GM12878 (cell line): ENCODE data around the gene COG4. TPM values are rescaled to one million over a fixed set of nuclear protein-coding genes. Genes with fewer than 3 reads are reported as not detected.

Experiments used
- ATAC-seq: fragments of 200-7000 bp; cut with Tn5 transposase; 3 replicates; pipeline ENCODE4 v1.9.1; 2020; ENCODE audit warnings: mild to moderate bottlenecking, moderate library complexity
- BruUV-seq: library from RNA; stranded (reverse); fragments of 400-500 nt; replicated peaks from 2 replicates; lab custom pipeline; 2021; lab: Mats Ljungman, UMichigan
- CTCF ChIA-PET: fragments of 300-600 bp; sonication (Branson Sonifier 250); formaldehyde crosslinking; extraction: SDS; loops from one replicate; lab custom pipeline; 2021; ENCODE audit warnings: inconsistent platforms; lab: Yijun Ruan, JAX
- POLR2A ChIA-PET: fragments of 350-600 bp; formaldehyde crosslinking; extraction: SDS; loops from one replicate; lab custom pipeline; 2021; ENCODE audit warnings: inconsistent platforms; lab: Charles Lee
- RAD21 ChIA-PET: fragments of 300-600 bp; sonication (Branson Sonifier 250); formaldehyde crosslinking; loops from one replicate; lab custom pipeline; 2023; ENCODE audit warnings: antibody characterized with exemption; ENCODE audit not compliant: unreplicated experiment; lab: Charles Lee
- SMC1A ChIA-PET: fragments of 300-600 bp; sonication (Branson Sonifier 250); formaldehyde crosslinking; loops from one replicate; lab custom pipeline; 2023; ENCODE audit not compliant: unreplicated experiment, uncharacterized antibody; lab: Charles Lee
- DNase-seq: peaks from one replicate; pipeline ENCODE4 v3.0.0-alpha.2; 2011; ENCODE audit warnings: low read depth, low spot score
- FAIRE-seq: peaks from 3 replicates; lab custom pipeline; 2011; peaks lifted over from hg19 to GRCh38; lab: Jason Lieb, UNC
- H2AFZ ChIP-seq: 2 replicates; pipeline ENCODE4 v1.6.0; 2011; ENCODE audit warnings: low read depth, low read length, control low read depth; ENCODE audit not compliant: control insufficient read depth
- H3K27ac ChIP-seq: 2 replicates; pipeline ENCODE4 v1.5.1; 2011; ENCODE audit warnings: control low read depth; ENCODE audit not compliant: control insufficient read depth, insufficient read depth
- H3K27me3 ChIP-seq, 2 experiments: replicated peaks in 1 of 2; 2 replicates each; pipeline versions ENCODE4 v1.6.0 to v1.6.1; 2011; ENCODE audit warnings: low read length in 1 of 2; ENCODE audit not compliant: control insufficient read depth in 2 of 2, insufficient read depth in 2 of 2
- H3K36me3 ChIP-seq, 2 experiments: 2 replicates each; pipeline ENCODE4 v1.5.1; 2011; ENCODE audit warnings: low read length in 1 of 2; ENCODE audit not compliant: control insufficient read depth in 2 of 2, insufficient read depth in 2 of 2
- H3K4me1 ChIP-seq: 2 replicates; pipeline ENCODE4 v1.6.1; 2011; ENCODE audit warnings: mild to moderate bottlenecking, low read length, moderate library complexity, mixed read lengths; ENCODE audit not compliant: control insufficient read depth, insufficient read depth
- H3K4me2 ChIP-seq: 2 replicates; pipeline ENCODE4 v1.6.0; 2011; ENCODE audit warnings: control low read depth; ENCODE audit not compliant: control insufficient read depth, insufficient read depth
- H3K4me3 ChIP-seq: fragments of 200-600 bp; sonication (generic); 2 replicates; pipeline ENCODE4 v1.5.1; 2016
- H3K79me2 ChIP-seq: 2 replicates; pipeline ENCODE4 v1.6.0; 2011; ENCODE audit warnings: low read length; ENCODE audit not compliant: control insufficient read depth, insufficient read depth
- H3K9ac ChIP-seq: 2 replicates; pipeline ENCODE4 v1.8.0; 2011; ENCODE audit warnings: low read length, control low read depth, mixed read lengths; ENCODE audit not compliant: control insufficient read depth, insufficient read depth
- H3K9me3 ChIP-seq: replicated peaks from 3 replicates; pipeline ENCODE4 v1.5.1; 2011; ENCODE audit warnings: mild to moderate bottlenecking, low read length; ENCODE audit not compliant: control insufficient read depth, insufficient read depth
- H4K20me1 ChIP-seq: 2 replicates; pipeline ENCODE4 v1.6.0; 2011; ENCODE audit not compliant: control insufficient read depth, insufficient read depth
- ATF3 ChIP-seq: IDR thresholded peaks from 2 replicates; pipeline ENCODE4 v1.6.1; 2011; ENCODE audit warnings: low read depth, mild to moderate bottlenecking, low read length, moderate library complexity, borderline replicate concordance; ENCODE audit errors: extremely low read depth
- CBX3 ChIP-seq: fragments of 200-600 bp; sonication (generic); IDR thresholded peaks from 2 replicates; pipeline ENCODE4 v1.6.1; 2016; ENCODE audit warnings: low read depth, borderline replicate concordance
- EGR1 ChIP-seq, 2 experiments: IDR thresholded peaks; 1 replicate in 1 of 2; 2 replicates in 1 of 2; pipeline ENCODE4 v1.6.1; 2011 to 2012; ENCODE audit warnings: low read depth in 2 of 2, low read length in 2 of 2, borderline replicate concordance in 1 of 2, mild to moderate bottlenecking in 1 of 2, moderate library complexity in 1 of 2
- EZH2 ChIP-seq: IDR thresholded peaks from 2 replicates; pipeline ENCODE4 v1.6.1; 2012; ENCODE audit warnings: low read depth, mild to moderate bottlenecking, control low read depth, inconsistent platforms, low read length, borderline replicate concordance; ENCODE audit not compliant: control insufficient read depth
- JUND ChIP-seq: IDR thresholded peaks from 2 replicates; pipeline ENCODE4 v1.6.1; 2012; ENCODE audit warnings: low read depth, mild to moderate bottlenecking, low read length, improper control_type of control experiment, moderate library complexity
- MTA2 ChIP-seq: fragments of 450-650 bp; IDR thresholded peaks from 2 replicates; pipeline ENCODE4 v1.6.1; 2016; ENCODE audit warnings: low read depth, mild to moderate bottlenecking, moderate library complexity
- ZBED1 ChIP-seq: IDR thresholded peaks from 2 replicates; pipeline ENCODE4 v1.6.1; 2016; ENCODE audit warnings: borderline replicate concordance
- ZNF207 ChIP-seq: fragments of 450-650 bp; IDR thresholded peaks from 2 replicates; pipeline ENCODE4 v1.6.1; 2014; ENCODE audit warnings: antibody characterized with exemption, mild to moderate bottlenecking, borderline replicate concordance
- ZNF274 ChIP-seq: IDR thresholded peaks from one replicate; pipeline ENCODE4 v1.8.0; 2011; ENCODE audit not compliant: insufficient read length, insufficient read depth
- WGBS: methylation state at CpG from one replicate; pipeline ENCODE4 v1.1.6; 2016; ENCODE audit warnings: low lambda C conversion rate; ENCODE audit not compliant: insufficient replicate concordance, insufficient coverage; ENCODE audit errors: missing lambda C conversion rate; 5-methylcytosine and 5-hydroxymethylcytosine counted together
- in situ Hi-C: fragments of 300-500 bp; cut with MboI; formaldehyde crosslinking; loops from 9 replicates; pipeline ENCODE4 v1.14.3; 2018; ENCODE audit warnings: mixed read lengths
- intact Hi-C: fragments of 100-400 bp; cut with micrococcal nuclease; formaldehyde crosslinking; loops from one replicate; pipeline ENCODE4 v1.14.2; 2022; ENCODE audit not compliant: unreplicated experiment
- polyA plus RNA-seq, 11 experiments: library from polyadenylated mRNA; depleted of rRNA in 4 of 11; unstranded in 6 of 11; stranded (reverse) in 5 of 11; fragments of >200 nt; fragmentation: Nextera tagmentation in 4 of 11; fragmentation: Illumina TruSeq in 1 of 11; extraction: Ambion mirVana in 4 of 11; extraction: Trizol in 1 of 11; gene quantifications; 1 replicate in 1 of 11; 2 replicates in 10 of 11; pipeline versions ENCODE4 v1.2.1 to v1.2.3, GENCODE V29; 2011 to 2016; ENCODE audit warnings: inconsistent platforms in 2 of 11, missing spikeins in 2 of 11, low read depth in 1 of 11
- total RNA-seq, 4 experiments: library from RNA; depleted of rRNA in 3 of 4; stranded (reverse); fragments of >200 nt in 3 of 4; fragmentation: Illumina TruSeq in 1 of 4; extraction: Trizol in 1 of 4; gene quantifications; 2 replicates each; pipeline versions ENCODE4 v1.2.1 to v1.2.3, GENCODE V29; 2013 to 2021
- TF ChIP-seq, protein P1 (sequence below): fragments of 450-650 bp; IDR thresholded peaks from 2 replicates; pipeline ENCODE4 v1.6.1; 2016; ENCODE audit warnings: mild to moderate bottlenecking, moderate library complexity, borderline replicate concordance

COG4 gene
- total and polyA plus RNA-seq, 10 of the 15 experiments (the other 5 are each of a cell fraction or from before 2014, with no cell fraction given) = 7.0 to 57.7 (median 33.0) TPM

GRCh38 chr16:70466805-70467076 lies 56.6 kb downstream of the COG4 start:
- FAIRE-seq = no peak
- no TSS peak for BruUV-seq
- H3K4me2 ChIP-seq = no peak overlapping the region
- RAD21 ChIA-PET = no interaction called here
- no peaks in the 10 kb centered on the region for H4K20me1 ChIP-seq
- intact Hi-C loops (no loop called here), in situ Hi-C loops (loop anchor here (5.0 kb wide), 1 partner anchor 79 kb away; no protein-coding TSS in a partner anchor)
- DNase-seq = no peak
- CTCF ChIA-PET = interaction anchor here (0.7 to 1.4 kb wide), 2 partner anchors 74 to 97 kb away, joined by 3 to 4 read pairs; no protein-coding TSS in a partner anchor
- H3K27ac ChIP-seq = no peak overlapping the region
- no peaks in the 10 kb centered on the region for H3K9me3 ChIP-seq
- H2AFZ ChIP-seq = no peak overlapping the region
- POLR2A ChIA-PET = no interaction called here
- H3K79me2 ChIP-seq = no peaks in the 10 kb centered on the region
- 95% methylated on average over 7 of the region's 7 CpGs for WGBS
- no peaks in the 10 kb centered on the region for H3K4me1 ChIP-seq
- H3K4me3 ChIP-seq = no peak overlapping the region
- ATAC-seq = no peak
- no peaks in the 10 kb centered on the region; a peak in 1 of 4 replicates for H3K36me3 ChIP-seq
- H3K9ac ChIP-seq = no peak overlapping the region
- TF ChIP-seq EZH2 = no peak
- TF ChIP-seq ZNF274 = no peak
- no peak for TF ChIP-seq ATF3
- no peak for TF ChIP-seq MTA2
- TF ChIP-seq EGR1 (IDR thresholded peaks at IDR 0.05; ENCODE audit: borderline replicate concordance in 1 of 2, low read depth in 2 of 2, low read length in 2 of 2) = no peak
- no peak for TF ChIP-seq ZNF207
- TF ChIP-seq, protein P1, sequence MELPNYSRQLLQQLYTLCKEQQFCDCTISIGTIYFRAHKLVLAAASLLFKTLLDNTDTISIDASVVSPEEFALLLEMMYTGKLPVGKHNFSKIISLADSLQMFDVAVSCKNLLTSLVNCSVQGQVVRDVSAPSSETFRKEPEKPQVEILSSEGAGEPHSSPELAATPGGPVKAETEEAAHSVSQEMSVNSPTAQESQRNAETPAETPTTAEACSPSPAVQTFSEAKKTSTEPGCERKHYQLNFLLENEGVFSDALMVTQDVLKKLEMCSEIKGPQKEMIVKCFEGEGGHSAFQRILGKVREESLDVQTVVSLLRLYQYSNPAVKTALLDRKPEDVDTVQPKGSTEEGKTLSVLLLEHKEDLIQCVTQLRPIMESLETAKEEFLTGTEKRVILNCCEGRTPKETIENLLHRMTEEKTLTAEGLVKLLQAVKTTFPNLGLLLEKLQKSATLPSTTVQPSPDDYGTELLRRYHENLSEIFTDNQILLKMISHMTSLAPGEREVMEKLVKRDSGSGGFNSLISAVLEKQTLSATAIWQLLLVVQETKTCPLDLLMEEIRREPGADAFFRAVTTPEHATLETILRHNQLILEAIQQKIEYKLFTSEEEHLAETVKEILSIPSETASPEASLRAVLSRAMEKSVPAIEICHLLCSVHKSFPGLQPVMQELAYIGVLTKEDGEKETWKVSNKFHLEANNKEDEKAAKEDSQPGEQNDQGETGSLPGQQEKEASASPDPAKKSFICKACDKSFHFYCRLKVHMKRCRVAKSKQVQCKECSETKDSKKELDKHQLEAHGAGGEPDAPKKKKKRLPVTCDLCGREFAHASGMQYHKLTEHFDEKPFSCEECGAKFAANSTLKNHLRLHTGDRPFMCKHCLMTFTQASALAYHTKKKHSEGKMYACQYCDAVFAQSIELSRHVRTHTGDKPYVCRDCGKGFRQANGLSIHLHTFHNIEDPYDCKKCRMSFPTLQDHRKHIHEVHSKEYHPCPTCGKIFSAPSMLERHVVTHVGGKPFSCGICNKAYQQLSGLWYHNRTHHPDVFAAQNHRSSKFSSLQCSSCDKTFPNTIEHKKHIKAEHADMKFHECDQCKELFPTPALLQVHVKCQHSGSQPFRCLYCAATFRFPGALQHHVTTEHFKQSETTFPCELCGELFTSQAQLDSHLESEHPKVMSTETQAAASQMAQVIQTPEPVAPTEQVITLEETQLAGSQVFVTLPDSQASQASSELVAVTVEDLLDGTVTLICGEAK = no peak
- TF ChIP-seq ZBED1 = no peak
- TF ChIP-seq JUND = no peak
- no peak for TF ChIP-seq CBX3
- TF ChIP-seq, all 136 proteins: peak for 0
- no peaks in the 10 kb centered on the region for H3K27me3 ChIP-seq
- SMC1A ChIA-PET = no interaction called here
